Endometrial microvascular endothelial cells (primary cell): ENCODE data around the gene CXADR. TPM values are rescaled to one million over a fixed set of nuclear protein-coding genes. Genes with fewer than 3 reads are reported as not detected.
"Not testable (repeated sequence)": the region's sequence is repeated elsewhere in the genome, so short reads cannot be mapped to it uniquely, and the experiment has no call there.

Experiments used
- in situ Hi-C: cut with HindIII; loops from 2 replicates; pipeline ENCODE4 v1.10.0; 2017; ENCODE audit warnings: low sequenced_read_pairs, low pct_unique_long_range_greater_than_20kb; ENCODE audit errors: inconsistent ontology term
- total RNA-seq: library from RNA; depleted of rRNA; stranded (reverse); fragments of >200 nt; gene quantifications from one replicate; pipeline ENCODE4 v1.2.3, GENCODE V29; 2015; ENCODE audit errors: inconsistent ontology term

The CXADR gene
- total RNA-seq, 1 donor from 2014 or later = 5.8 TPM

DNA sequence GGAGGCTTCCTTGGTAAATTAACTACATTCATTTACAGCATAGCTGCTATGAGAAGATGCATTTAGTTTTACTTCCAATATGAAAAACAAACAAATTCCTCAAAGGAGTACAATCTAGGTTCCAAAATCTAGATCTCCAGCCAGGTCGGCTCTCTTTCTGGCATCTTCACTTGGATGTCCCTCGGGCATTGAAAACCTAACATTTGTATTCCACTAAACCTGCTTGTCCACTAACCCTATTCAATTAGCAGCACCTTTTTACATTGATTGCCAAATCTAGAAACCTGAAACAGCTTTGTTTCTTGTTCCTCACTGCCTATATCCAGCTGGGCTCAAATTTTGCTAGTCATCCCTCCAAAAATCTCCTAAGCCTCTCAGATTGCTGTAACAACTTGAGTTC is 14.3 kb upstream of the CXADR start:
- in situ Hi-C loops = no loop called here

DNA sequence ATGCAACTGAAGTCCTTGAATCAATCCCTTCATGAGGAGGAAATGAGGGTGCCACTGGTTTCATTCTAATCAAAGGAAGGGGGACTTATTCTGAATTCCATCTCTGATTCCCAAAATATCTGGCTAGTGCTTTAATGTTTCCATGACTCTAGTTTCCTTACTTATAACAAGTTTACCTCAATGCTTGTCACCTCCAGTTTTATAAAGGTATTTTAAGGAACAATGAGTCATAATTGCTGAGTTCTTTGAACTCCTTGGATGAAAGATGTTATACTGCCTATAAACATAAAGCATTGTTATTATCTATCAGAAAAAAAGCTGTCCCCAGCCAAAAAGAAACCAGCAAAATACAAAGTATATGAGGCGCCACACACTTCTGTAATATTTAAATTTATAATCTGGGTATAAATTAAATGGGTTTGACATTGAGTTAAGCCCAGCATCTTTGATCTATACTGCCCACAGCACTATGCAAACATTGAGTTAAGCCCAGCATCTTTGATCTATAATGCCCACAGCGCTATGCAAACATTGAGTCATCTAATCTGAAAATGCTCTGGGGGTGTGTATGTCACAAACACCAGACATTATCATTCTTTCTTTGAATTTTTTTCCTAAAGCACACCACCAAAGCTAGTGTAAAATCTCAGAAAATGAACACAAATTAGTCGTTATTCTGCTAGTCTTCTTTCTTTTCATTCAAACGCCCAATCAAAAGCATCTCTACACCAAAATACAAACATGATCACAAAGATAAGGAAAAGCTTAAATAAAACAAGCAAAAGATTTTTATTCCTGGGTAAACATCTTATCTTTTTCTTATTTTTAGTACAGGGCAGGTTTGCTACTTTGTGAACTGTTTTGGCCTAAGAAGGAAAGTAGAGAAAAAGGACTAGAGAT is 11.5 kb upstream of the CXADR start:
- in situ Hi-C loops = no loop called here

- in situ Hi-C loops = not testable (repeated sequence)
These were observed 9.9 kb upstream of the CXADR start for GRCh38 chr21:17502985-17503384.

DNA sequence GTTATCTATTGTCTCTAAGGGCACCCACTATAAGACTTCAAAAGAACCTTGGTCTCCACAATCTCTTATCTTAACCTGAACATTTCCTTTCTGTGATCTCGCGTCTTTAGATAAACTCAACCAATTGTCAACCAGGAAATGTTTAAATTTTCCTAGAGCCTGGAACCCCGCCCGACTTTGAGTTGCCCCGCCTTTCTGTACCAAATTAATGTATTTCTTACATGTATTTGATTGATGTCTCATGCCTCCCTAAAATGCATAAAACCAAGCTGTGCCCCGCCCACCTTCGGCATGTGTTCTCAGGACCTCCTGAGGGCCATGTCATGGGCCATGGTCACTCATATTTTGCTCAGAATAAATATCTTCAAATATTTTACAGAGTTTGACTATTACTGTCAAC is 5.9 kb upstream of the CXADR start:
- in situ Hi-C loops = no loop called here

DNA sequence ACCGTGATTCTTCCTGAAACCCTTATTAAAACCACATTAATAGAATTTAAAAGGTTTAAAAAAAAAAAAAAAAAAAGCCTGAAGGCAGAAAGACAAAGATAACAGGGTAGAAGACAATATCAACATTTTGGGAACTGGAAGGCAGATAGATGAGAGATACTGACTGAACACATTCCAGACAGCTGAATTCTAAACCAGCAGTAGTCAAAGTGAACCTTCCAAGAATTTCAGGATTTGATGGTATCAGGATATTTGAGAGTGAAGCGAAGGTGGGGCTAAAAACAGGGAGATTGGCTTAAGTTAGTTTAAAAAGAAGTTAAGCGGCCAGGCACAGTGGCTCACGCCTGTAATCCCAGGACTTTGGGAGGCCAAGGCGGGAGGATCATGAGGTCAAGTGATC is 5.3 kb upstream of the CXADR start:
- in situ Hi-C loops = no loop called here

DNA sequence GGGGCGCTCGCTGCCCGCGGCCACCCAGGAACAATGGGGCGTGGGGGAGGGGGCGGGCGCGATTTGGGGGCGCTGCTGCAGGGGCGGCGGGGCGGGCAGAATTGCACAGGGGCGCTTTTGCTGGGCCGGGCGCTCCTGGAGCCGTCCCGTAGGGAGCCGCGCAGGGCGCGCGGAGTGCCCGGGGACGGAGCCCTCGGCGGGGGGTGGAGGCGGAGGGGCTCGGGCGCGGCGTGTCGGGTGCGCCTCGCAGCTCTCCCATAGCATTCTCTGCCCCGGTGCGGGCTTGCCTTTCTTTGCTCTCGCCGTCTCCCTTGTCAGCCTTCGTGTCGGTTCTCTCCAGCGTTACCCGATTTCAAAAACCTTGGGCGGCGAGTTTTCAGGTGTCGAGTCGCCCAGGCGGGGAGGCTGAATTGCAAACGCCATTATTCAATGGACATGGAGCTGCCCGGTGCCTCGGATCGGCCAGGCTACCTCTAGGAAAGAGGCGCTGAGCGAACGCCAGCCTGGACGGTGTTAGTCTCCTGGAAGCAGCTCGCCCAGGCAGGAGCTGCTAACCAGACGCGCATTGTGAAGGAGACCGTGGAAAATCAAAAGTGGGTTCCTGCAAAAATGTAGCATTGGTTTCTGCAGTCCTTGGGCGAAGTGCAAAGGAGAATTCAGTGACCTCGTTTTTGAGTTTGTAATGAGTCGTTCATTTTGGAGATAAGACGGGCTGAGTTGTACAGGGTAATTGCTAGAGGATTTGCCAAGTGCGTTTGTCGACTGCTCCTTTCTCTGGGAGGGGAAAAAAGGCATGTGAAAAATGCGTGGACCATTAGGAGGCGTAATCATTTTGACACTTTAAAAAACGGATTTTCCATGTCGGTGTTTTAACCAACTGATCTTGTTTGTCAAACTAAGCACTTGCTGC is 626 bp downstream of the CXADR start:
- in situ Hi-C loops = no loop called here

GRCh38 chr21:17514124-17514845 is 1.4 kb downstream of the CXADR start:
- in situ Hi-C loops = no loop called here

- in situ Hi-C loops = not testable (repeated sequence)
These were observed 4.2 kb downstream of the CXADR start for GRCh38 chr21:17517008-17517407.

DNA sequence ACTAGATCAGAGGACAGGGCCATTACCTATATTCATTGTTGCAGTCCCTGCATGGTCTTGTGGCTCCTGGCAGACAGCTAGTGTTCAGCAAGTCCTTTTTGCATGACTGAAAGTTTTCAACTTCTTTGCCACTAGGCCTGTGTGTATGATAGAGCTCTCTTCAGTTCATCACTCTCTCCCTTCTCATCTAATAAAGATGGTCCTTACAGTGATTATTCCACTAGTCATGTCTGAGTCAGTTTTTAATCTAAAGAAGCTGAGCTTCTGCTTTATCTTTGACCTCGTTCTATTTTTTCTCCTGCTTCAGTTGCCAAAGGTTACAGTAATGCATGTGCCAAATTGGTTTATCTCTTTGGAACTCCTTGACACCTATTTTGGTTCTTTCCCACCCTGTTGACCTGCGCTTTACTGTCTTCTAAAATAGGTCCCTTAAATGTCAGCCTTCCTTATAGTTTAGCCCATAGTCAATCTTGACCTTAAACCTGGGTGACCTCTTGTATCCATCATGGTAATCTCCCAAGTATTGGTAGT is 6.4 kb downstream of the CXADR start:
- in situ Hi-C loops = no loop called here

- in situ Hi-C loops = no loop called here
These were observed 7.2 kb downstream of the CXADR start for GRCh38 chr21:17519965-17520609.

DNA sequence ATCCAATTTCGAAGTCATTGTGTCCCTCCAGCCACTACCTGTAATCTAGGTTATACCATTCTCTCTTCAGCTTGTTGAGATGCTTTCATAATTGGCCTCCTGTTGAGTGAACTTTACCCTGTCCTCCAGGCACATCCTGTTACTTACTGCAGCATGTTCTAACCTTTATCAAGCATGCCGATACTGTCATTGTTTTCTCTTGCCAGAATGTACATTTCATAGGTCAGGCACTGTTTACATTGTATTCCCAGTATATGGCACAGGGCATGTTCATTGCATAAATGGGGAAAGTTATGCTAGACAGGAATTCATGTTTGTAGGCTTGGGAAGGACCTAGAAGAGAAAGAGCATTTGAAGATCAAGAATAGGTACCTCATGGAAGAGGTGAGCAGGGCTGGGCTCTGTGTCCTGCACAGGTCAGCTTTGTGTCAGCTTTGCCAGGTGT is 10.2 kb downstream of the CXADR start:
- in situ Hi-C loops = no loop called here

GRCh38 chr21:17523979-17524494 is 11.2 kb downstream of the CXADR start:
- in situ Hi-C loops = not testable (repeated sequence)

DNA sequence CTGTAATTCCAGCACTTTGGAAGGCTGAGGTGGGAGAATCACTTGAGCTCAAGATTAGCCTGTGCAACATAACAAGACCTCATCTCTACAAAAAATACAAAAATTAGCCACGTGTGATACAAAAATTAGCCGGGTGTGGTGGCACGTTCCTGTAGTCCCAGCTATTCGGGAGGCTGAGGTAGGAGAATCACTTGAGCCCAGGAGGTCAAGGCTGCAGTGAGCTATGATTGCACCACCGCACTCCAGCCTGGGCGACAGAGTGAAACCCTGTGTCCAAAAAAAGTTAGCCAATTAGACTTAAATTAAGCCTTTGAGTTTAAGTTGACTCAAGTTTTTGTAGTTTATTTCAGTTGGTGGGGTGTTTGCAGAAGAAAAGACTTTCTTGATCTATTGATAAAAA is 11.8 kb downstream of the CXADR start:
- in situ Hi-C loops = no loop called here

GRCh38 chr21:17526776-17527175 is 13.9 kb downstream of the CXADR start:
- in situ Hi-C loops = no loop called here

DNA sequence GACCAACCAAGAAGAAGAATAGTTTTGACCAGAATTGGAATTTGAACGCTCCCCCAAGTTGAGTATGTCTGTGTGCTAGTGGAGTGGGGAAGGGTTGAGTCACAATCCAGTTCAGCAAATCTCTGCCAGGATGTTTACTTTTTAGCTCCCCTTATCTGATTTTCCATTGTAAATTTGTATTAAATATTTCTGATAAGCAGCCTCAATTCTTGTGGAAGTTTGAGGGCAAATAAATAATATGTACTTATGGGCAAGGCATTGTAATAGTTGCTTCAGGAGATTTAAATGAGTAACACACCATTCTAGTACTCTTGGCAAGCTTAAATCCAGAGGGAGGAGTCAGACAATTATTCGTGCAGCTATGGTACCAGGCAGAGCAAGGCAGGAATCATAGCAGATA is 14.4 kb downstream of the CXADR start:
- in situ Hi-C loops = no loop called here

DNA sequence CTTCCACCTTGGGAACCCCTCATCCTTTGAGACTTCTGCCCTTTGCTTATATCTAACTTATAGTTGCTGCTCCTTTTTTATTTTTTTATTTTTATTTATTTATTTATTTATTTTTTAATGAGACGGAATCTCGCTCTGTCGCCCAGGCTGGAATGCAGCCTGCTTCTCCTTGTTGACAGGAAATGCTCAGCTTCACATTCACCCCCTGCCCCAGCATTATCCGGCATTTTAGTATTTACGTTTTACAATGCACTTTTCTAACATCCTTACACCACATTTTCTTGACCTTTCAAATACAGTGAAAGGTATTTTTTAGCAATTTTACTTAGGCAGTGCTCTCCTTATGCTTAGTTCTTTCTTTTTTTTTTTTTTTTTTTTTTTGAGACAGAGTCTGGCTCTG is 14.9 kb downstream of the CXADR start:
- in situ Hi-C loops = no loop called here

DNA sequence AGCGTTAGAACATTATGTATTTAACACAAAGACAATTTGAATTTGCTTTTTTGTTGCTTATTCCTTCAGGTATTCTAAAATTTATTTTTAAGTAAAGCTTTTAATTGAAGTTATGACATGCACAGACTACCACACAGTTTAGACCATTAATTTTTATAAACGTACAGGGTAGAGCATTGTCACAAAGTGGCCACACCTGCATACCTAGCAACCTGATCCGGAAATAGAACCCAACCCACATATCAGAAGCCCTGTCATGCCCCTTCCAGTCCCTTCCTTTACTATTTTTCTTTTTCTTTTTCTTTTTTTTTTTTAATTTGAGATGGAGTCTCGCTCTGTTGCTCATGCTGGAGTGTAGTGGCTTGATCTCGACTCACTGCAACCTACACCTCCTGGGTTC is 16.8 kb downstream of the CXADR start:
- in situ Hi-C loops = no loop called here

GRCh38 chr21:17532292-17532691 is 19.4 kb downstream of the CXADR start:
- in situ Hi-C loops = no loop called here
